CD4-positive, alpha-beta T cell (primary cell): ENCODE measurements around the gene MRPS15. TPM values are rescaled to one million over a fixed set of nuclear protein-coding genes. Genes with fewer than 3 reads are reported as not detected.

Experiments used
- ATAC-seq: fragments of 200-7000 bp; cut with Tn5 transposase; one replicate; pipeline ENCODE4 v1.10.0; 2022; ENCODE audit warnings: mild to moderate bottlenecking; ENCODE audit not compliant: poor library complexity
- CTCF ChIA-PET: fragments of 350-600 bp; sonication (Branson Sonifier 250); formaldehyde crosslinking; loops from one replicate; lab custom pipeline; 2021; ENCODE audit warnings: antibody characterized with exemption, inconsistent platforms; lab: Charles Lee
- POLR2A ChIA-PET: fragments of 350-600 bp; sonication (Branson Sonifier 250); formaldehyde crosslinking; loops from one replicate; lab custom pipeline; 2021; ENCODE audit warnings: antibody characterized with exemption, inconsistent platforms; lab: Charles Lee
- DNase-seq, 14 experiments: peaks; one replicate each; pipeline ENCODE4 v3.0.0-alpha.2; 2013 to 2020; ENCODE audit warnings: mixed read lengths in 2 of 14
- H3K27ac ChIP-seq, 2 donors: one replicate each; pipeline versions ENCODE4 v1.5.1 to v1.7.0; 2013; ENCODE audit warnings: low read length in 2 of 2, low read depth in 1 of 2, mild to moderate bottlenecking in 1 of 2
- H3K27me3 ChIP-seq, 2 experiments: 1 replicate in 1 of 2; 2 replicates in 1 of 2; pipeline versions ENCODE4 v1.6.1 to v1.7.0; 2013; ENCODE audit warnings: low read length in 2 of 2, control low read depth in 1 of 2, mild to moderate bottlenecking in 1 of 2, moderate library complexity in 1 of 2; ENCODE audit not compliant: insufficient read depth in 2 of 2, control insufficient read depth in 1 of 2
- H3K36me3 ChIP-seq: one replicate; pipeline ENCODE4 v1.6.1; 2013; ENCODE audit warnings: low read length, control low read depth; ENCODE audit not compliant: insufficient read depth
- H3K4me1 ChIP-seq: one replicate; pipeline ENCODE4 v1.6.1; 2013; ENCODE audit warnings: low read length, control low read depth; ENCODE audit not compliant: insufficient read depth
- H3K4me3 ChIP-seq: one replicate; pipeline ENCODE4 v1.5.1; 2013; ENCODE audit warnings: mild to moderate bottlenecking, low read length, moderate library complexity
- H3K9me3 ChIP-seq, 2 experiments: 1 replicate in 1 of 2; 2 replicates in 1 of 2; pipeline versions ENCODE4 v1.6.1 to v1.7.0; 2013; ENCODE audit warnings: low read length in 2 of 2, mild to moderate bottlenecking in 2 of 2, control low read depth in 1 of 2, moderate library complexity in 1 of 2; ENCODE audit not compliant: control insufficient read depth in 1 of 2, insufficient read depth in 1 of 2
- H3K27ac Mint-ChIP-seq: one replicate; pipeline ENCODE4 v1.8.0; 2020; ENCODE audit warnings: mixed read lengths
- H3K27me3 Mint-ChIP-seq: one replicate; pipeline ENCODE4 v1.8.0; 2021; ENCODE audit warnings: mixed read lengths
- H3K36me3 Mint-ChIP-seq: one replicate; pipeline ENCODE4 v1.8.0; 2021; ENCODE audit warnings: low read depth, mixed read lengths
- H3K4me1 Mint-ChIP-seq: one replicate; pipeline ENCODE4 v1.8.0; 2021; ENCODE audit warnings: low read depth, mixed read lengths
- H3K4me3 Mint-ChIP-seq: one replicate; pipeline ENCODE4 v1.8.0; 2020; ENCODE audit warnings: mild to moderate bottlenecking, mixed read lengths
- H3K9me3 Mint-ChIP-seq: one replicate; pipeline ENCODE4 v1.8.0; 2020; ENCODE audit warnings: mixed read lengths
- intact Hi-C, 2 experiments: fragments of 100-400 bp; cut with DNase I in 1 of 2; cut with micrococcal nuclease in 1 of 2; formaldehyde crosslinking; loops; one replicate each; pipeline versions ENCODE4 v1.15.1 to v1.9.0; 2023 to 2025; cut with DNase I, micrococcal nuclease
- total RNA-seq, 174 experiments: library from RNA in 2 of 174; stranded (reverse) in 2 of 174; gene quantifications; one replicate each; pipeline ENCODE4 v1.2.3 and lab custom pipeline; 2021 to 2026
- TF ChIP-seq, protein P1 (sequence below): fragments of 200-600 bp; IDR thresholded peaks from one replicate; pipeline ENCODE4 v1.8.0; 2022; ENCODE audit warnings: antibody characterized with exemption, mild to moderate bottlenecking

Gene MRPS15
- total RNA-seq, 2 experiments from 2014 or later = 35.4 to 36.4 TPM

DNA sequence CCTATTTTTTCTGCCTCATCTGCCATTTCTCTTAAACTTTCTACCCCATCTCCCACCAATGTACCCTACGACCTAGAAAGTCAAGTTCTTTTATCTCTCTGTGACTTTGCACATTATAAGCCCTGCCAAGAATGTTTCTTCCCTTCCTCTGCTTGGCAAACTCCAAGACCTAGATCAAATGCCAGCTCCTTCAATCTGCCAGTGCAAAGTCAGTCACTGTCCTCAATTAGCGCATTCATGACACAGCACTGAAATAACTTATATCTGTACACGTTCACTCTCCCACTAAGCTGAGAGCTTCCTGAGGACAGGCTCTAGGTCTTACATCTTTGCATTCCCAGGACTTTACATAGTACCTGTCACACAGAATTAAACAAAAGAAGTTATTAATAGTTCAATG lies 45.0 kb downstream of the MRPS15 start:
- ATAC-seq = no peak

DNA sequence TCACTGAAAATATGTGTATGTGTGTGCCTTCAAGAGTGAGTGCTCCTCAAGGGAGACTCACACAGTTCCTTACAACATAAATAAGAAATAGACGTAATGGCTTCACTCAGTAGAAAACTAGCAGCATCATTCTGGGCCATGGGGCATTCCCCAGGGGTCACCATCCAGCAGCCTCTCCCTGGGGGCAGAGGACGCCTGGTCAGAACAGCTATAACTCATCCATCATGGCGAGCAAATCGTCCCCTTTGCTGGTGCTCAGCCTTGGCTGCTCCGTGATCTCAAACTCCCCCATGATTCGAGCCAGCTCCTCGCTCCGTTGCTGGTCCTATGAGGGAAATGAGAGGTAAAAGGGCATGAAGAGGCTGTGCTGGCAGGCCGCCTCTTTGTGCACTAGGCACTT lies 46.3 kb downstream of the MRPS15 start:
- no peaks in the 10 kb centered on the region for H3K27me3 Mint-ChIP-seq
- CTCF ChIA-PET = interaction anchor here (0.7 kb wide), 1 partner anchor 25 kb away, joined by 4 read pairs; no protein-coding TSS in a partner anchor
- DNase-seq (no peak), ATAC-seq (no peak)
- POLR2A ChIA-PET = no interaction called here
- Histone ChIP-seq H3K36me3 (no peaks in the 10 kb centered on the region), H3K4me3 (no peak overlapping the region), H3K4me1 (peaks cover 26% of the 10 kb centered on the region), H3K27me3 (no peaks in the 10 kb centered on the region), H3K27ac (no peak overlapping the region), H3K9me3 (no peaks in the 10 kb centered on the region)
- no peak overlapping the region for H3K4me3 Mint-ChIP-seq
- TF ChIP-seq, protein P1, sequence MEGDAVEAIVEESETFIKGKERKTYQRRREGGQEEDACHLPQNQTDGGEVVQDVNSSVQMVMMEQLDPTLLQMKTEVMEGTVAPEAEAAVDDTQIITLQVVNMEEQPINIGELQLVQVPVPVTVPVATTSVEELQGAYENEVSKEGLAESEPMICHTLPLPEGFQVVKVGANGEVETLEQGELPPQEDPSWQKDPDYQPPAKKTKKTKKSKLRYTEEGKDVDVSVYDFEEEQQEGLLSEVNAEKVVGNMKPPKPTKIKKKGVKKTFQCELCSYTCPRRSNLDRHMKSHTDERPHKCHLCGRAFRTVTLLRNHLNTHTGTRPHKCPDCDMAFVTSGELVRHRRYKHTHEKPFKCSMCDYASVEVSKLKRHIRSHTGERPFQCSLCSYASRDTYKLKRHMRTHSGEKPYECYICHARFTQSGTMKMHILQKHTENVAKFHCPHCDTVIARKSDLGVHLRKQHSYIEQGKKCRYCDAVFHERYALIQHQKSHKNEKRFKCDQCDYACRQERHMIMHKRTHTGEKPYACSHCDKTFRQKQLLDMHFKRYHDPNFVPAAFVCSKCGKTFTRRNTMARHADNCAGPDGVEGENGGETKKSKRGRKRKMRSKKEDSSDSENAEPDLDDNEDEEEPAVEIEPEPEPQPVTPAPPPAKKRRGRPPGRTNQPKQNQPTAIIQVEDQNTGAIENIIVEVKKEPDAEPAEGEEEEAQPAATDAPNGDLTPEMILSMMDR = no peak
- intact Hi-C loops = no loop called here
- no peak overlapping the region for H3K27ac Mint-ChIP-seq
- H3K4me1 Mint-ChIP-seq = peaks cover 32% of the 10 kb centered on the region
- no peaks in the 10 kb centered on the region for H3K9me3 Mint-ChIP-seq
- H3K36me3 Mint-ChIP-seq = no peaks in the 10 kb centered on the region

More for the DNA sequence above, 45.0 kb downstream of the MRPS15 start:
- Histone ChIP-seq H3K27ac (no peak overlapping the region), H3K4me1 (peaks cover 26% of the 10 kb centered on the region), H3K27me3 (no peaks in the 10 kb centered on the region), H3K9me3 (no peaks in the 10 kb centered on the region), H3K4me3 (no peak overlapping the region), H3K36me3 (no peaks in the 10 kb centered on the region)
- DNase-seq = no peak
- POLR2A ChIA-PET = interaction anchor here (1.3 to 2.4 kb wide), 3 partner anchors 18 to 34 kb away, joined by 4 to 6 read pairs (median 4); no protein-coding TSS in a partner anchor
- intact Hi-C loops = loop anchor here in 1 of 2 experiments (1.0 kb wide), 1 partner anchor 320 kb away; no protein-coding TSS in a partner anchor
- H3K27ac Mint-ChIP-seq = no peak overlapping the region
- no peaks in the 10 kb centered on the region for H3K27me3 Mint-ChIP-seq
- no peaks in the 10 kb centered on the region for H3K9me3 Mint-ChIP-seq
- TF ChIP-seq, protein P1 = no peak
- CTCF ChIA-PET = interaction anchor here (0.7 to 2.4 kb wide), 9 partner anchors 13 to 270 kb away, joined by 3 to 22 read pairs (median 5); partner anchors contain the start of genes SH3D21, STK40 and TRAPPC3
- peaks cover 32% of the 10 kb centered on the region for H3K4me1 Mint-ChIP-seq
- no peaks in the 10 kb centered on the region for H3K36me3 Mint-ChIP-seq
- H3K4me3 Mint-ChIP-seq = no peak overlapping the region

DNA sequence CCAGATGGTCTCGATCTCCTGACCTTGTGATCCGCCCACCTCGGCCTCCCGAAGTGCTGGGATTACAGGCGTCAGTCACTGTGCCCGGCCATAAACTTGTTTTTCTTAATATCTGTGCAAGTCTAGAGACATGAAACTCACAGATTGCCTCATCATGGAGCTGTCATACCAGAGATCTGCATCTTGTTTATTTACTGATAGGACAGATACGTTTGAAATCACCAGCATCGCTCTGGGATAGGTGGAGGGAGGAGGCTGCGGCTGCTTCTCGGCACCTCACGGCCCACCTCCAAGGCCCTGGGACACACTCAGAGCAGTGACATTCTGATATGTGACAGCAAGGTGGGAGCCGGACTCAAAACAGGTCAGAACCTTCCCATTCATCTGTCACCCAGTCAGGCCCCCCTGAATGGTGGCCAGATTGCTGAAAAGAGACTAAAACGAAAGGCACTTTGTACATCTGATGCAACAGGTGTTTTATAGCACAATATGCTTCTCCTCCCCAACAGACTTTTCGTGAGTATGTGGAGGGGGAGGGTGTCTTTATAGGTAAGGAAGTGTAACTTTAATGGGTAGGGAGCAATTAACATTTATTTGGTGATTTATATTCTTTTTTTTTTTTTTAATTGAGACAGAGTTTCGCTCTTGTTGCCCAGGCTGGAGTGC lies 48.4 kb downstream of the MRPS15 start:
- intact Hi-C loops = no loop called here
- TF ChIP-seq, protein P1 = no peak
- ATAC-seq (no peak), DNase-seq (no peak)
- no peaks in the 10 kb centered on the region for H3K27me3 ChIP-seq
- no peaks in the 10 kb centered on the region for H3K36me3 ChIP-seq
- no peak overlapping the region for H3K27ac ChIP-seq
- H3K4me1 ChIP-seq = peaks cover 33% of the 10 kb centered on the region
- Mint-ChIP-seq H3K4me3 (no peak overlapping the region), H3K4me1 (peaks cover 31% of the 10 kb centered on the region), H3K36me3 (no peaks in the 10 kb centered on the region), H3K27ac (no peak overlapping the region), H3K9me3 (no peaks in the 10 kb centered on the region), H3K27me3 (no peaks in the 10 kb centered on the region)
- POLR2A ChIA-PET = no interaction called here
- H3K9me3 ChIP-seq = no peaks in the 10 kb centered on the region
- H3K4me3 ChIP-seq = no peak overlapping the region
- CTCF ChIA-PET = no interaction called here
